Hepatocyte (in vitro differentiated cells): ENCODE measurements around the gene LURAP1L.

Source experiments
- CTCF ChIP-seq: fragments of 200-600 bp; sonication (generic); IDR thresholded peaks from 2 replicates; pipeline ENCODE4 v1.5.1; 2016; ENCODE audit warnings: antibody characterized with exemption, mild to moderate bottlenecking; ENCODE audit not compliant: poor library complexity
- EZH2 ChIP-seq: fragments of 200-600 bp; sonication (generic); IDR thresholded peaks from 2 replicates; pipeline ENCODE4 v1.6.1; 2016; ENCODE audit warnings: antibody characterized with exemption, mild to moderate bottlenecking, borderline replicate concordance
- EZH2phosphoT487 ChIP-seq: fragments of 200-600 bp; sonication (generic); IDR thresholded peaks from one replicate; pipeline ENCODE4 v1.6.1; 2018; ENCODE audit warnings: antibody characterized with exemption, mild to moderate bottlenecking, low read depth, moderate library complexity; ENCODE audit not compliant: unreplicated experiment, severe bottlenecking

- TF ChIP-seq CTCF = no peak
- no peak for TF ChIP-seq EZH2
- no peak for TF ChIP-seq EZH2phosphoT487
Observed at GRCh38 chr9:12781226-12781733, 6.5 kb downstream of the LURAP1L start.
